NCI-H187 treated with DMSO at 0.1 percent for 48 hours (cell line): Measurements from ENCODE around the gene YEATS4.

Source experiments
- DNase-seq: peaks from one replicate; lab custom pipeline; 2025; lab: John Stamatoyannopoulos, UW

YEATS4 gene

GRCh38 chr12:69392179-69392928 lies 32.8 kb downstream of the YEATS4 start:
- no peak for DNase-seq

GRCh38 chr12:69396041-69396440 lies 36.5 kb downstream of the YEATS4 start:
- DNase-seq: no peak

- no peak for DNase-seq
Observed at GRCh38 chr12:69396963-69397362, 37.4 kb downstream of the YEATS4 start.

GRCh38 chr12:69397978-69398377 lies 38.4 kb downstream of the YEATS4 start:
- DNase-seq: no peak

GRCh38 chr12:69401940-69402339 lies 42.4 kb downstream of the YEATS4 start:
- no peak for DNase-seq

GRCh38 chr12:69404851-69405565 lies 45.5 kb downstream of the YEATS4 start:
- DNase-seq: no peak

GRCh38 chr12:69405566-69405865 lies 46.0 kb downstream of the YEATS4 start:
- no peak for DNase-seq

- no peak for DNase-seq
Observed at GRCh38 chr12:69406217-69406616, 46.7 kb downstream of the YEATS4 start.

GRCh38 chr12:69410571-69410970 lies 51.0 kb downstream of the YEATS4 start:
- DNase-seq: no peak

GRCh38 chr12:69412655-69413054 lies 53.1 kb downstream of the YEATS4 start:
- DNase-seq: no peak

GRCh38 chr12:69415471-69416275 lies 56.1 kb downstream of the YEATS4 start:
- DNase-seq: no peak

- no peak for DNase-seq
Observed at GRCh38 chr12:69417231-69417630, 57.7 kb downstream of the YEATS4 start.

GRCh38 chr12:69417741-69418167 lies 58.2 kb downstream of the YEATS4 start:
- no peak for DNase-seq

- no peak for DNase-seq
Observed at GRCh38 chr12:69419701-69420100, 60.2 kb downstream of the YEATS4 start.

- DNase-seq: no peak
Observed at GRCh38 chr12:69421548-69421947, 62.0 kb downstream of the YEATS4 start.

- DNase-seq: no peak
Observed at GRCh38 chr12:69423037-69423905, 63.7 kb downstream of the YEATS4 start.

- no peak for DNase-seq
Observed at GRCh38 chr12:69425417-69425816, 65.9 kb downstream of the YEATS4 start.

GRCh38 chr12:69428351-69429073 lies 69.0 kb downstream of the YEATS4 start:
- no peak for DNase-seq

GRCh38 chr12:69430942-69431590 lies 71.5 kb downstream of the YEATS4 start:
- no peak for DNase-seq

- DNase-seq: no peak
Observed at GRCh38 chr12:69431591-69432222, 72.2 kb downstream of the YEATS4 start.
